ENCODE results near the gene WDR86. TPM values are rescaled to one million over a fixed set of nuclear protein-coding genes. Genes with fewer than 3 reads are reported as not detected.

The WDR86 gene
- polyA plus RNA-seq, 1 donor (not counting 4 experiments of a cell fraction or from before 2014, with no cell fraction given): not detected

DNA sequence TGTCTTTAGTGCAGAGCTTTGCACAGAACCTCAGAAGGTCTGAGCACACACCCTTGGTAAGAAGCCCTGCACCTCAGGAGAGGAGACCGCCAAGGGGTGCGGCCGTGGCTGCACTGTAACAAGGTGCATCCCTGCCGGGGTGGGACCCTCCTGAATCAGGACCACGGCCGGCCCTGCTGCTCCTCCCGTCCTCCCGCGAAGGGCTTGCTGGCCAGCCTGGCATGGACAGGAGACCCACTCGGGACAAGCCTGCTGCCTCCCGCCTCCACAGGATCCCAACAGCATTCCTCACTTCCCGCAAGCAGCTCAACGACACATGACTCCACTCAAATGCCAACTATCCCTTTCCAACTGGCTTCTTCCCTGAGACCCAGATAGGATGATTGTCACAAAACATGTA, 12.8 kb downstream of the WDR86 start:
- DNase-seq (ENCODE audit: low read depth, low spot score) (no peak), FAIRE-seq (no peak)
- Histone ChIP-seq H3K79me2 (ENCODE audit: control insufficient read depth, insufficient read depth, low read length) (no peaks in the 10 kb centered on the region), H3K27me3 (ENCODE audit: control insufficient read depth, extremely low read depth, insufficient read depth, low read length) (peaks cover 15% of the 10 kb centered on the region), H4K20me1 (ENCODE audit: control insufficient read depth, extremely low read depth, insufficient read depth, low read length) (no peaks in the 10 kb centered on the region), H3K9me3 (ENCODE audit: control insufficient read depth, low read depth, low read length) (no peaks in the 10 kb centered on the region), H3K36me3 (ENCODE audit: control insufficient read depth in 2 of 2, extremely low read depth in 1 of 2, insufficient read depth in 2 of 2, low read length in 2 of 2) (no peaks in the 10 kb centered on the region), H3K9ac (ENCODE audit: control insufficient read depth, extremely low read depth, insufficient read depth, low read length) (no peak overlapping the region), H3K27ac (ENCODE audit: control insufficient read depth, insufficient read depth, low read length) (no peak overlapping the region), H3K4me3 (ENCODE audit: control insufficient read depth in 2 of 3, extremely low read depth in 1 of 3, insufficient read depth in 2 of 3, low read depth in 1 of 3, low read length in 3 of 3) (no peak overlapping the region), H3K9me1 (ENCODE audit: control insufficient read depth, extremely low read depth, insufficient read depth, low read length) (no peaks in the 10 kb centered on the region), H3K4me2 (ENCODE audit: control insufficient read depth, extremely low read depth, insufficient read depth, low read depth, low read length) (no peak overlapping the region), H3K4me1 (ENCODE audit: control insufficient read depth, extremely low read depth, insufficient read depth, low read length) (no peaks in the 10 kb centered on the region), H2AFZ (ENCODE audit: control insufficient read depth, low read length) (no peak overlapping the region)
- dilution Hi-C loops (cut with MboI; ENCODE audit: extremely low pct_ligation_motif_present, low sequenced_read_pairs): no loop called here
- no peak for TF ChIP-seq EZH2 (IDR thresholded peaks at IDR 0.05; ENCODE audit: low read length)
- TF ChIP-seq, protein P1, sequence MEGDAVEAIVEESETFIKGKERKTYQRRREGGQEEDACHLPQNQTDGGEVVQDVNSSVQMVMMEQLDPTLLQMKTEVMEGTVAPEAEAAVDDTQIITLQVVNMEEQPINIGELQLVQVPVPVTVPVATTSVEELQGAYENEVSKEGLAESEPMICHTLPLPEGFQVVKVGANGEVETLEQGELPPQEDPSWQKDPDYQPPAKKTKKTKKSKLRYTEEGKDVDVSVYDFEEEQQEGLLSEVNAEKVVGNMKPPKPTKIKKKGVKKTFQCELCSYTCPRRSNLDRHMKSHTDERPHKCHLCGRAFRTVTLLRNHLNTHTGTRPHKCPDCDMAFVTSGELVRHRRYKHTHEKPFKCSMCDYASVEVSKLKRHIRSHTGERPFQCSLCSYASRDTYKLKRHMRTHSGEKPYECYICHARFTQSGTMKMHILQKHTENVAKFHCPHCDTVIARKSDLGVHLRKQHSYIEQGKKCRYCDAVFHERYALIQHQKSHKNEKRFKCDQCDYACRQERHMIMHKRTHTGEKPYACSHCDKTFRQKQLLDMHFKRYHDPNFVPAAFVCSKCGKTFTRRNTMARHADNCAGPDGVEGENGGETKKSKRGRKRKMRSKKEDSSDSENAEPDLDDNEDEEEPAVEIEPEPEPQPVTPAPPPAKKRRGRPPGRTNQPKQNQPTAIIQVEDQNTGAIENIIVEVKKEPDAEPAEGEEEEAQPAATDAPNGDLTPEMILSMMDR (optimal IDR thresholded peaks at IDR 0.05 in 1 of 3, IDR thresholded peaks at IDR 0.05 in 1 of 3, conservative IDR thresholded peaks at IDR 0.05 in 1 of 3; ENCODE audit: extremely low read depth in 1 of 3, insufficient read depth in 2 of 3, low read length in 3 of 3): no peak

DNA sequence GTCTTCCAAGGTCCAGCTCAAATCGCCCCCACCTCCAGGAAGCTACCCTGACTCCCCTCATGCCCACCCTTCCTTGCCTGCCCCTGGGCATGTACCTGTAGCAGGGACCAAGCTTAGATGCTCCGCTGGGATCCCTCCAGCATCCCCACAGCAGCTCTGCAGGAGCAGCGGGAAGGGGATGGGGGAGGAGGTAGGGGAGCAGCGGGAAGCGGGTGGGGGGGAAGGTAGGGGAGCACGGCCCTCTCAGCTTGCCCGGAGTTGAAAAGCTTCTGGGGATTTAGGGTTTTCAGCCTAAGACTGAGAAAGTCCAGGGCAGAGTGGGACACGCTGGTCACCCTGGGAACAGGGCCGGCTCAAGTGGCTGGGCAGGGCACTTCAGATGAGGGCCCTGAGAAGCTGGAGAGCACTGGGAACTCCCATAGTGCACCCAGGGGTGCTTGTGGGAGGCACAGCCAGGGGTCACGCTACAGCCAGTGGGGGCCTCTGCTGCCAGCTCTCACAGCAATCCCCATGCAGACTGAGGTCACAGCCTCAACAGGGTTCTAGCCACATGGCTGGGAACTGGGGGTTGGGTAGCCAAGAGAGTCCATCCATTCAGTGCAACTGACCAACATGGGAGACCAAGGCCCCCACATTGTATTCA, 13.4 kb downstream of the WDR86 start:
- Histone ChIP-seq H3K9me1 (ENCODE audit: control insufficient read depth, extremely low read depth, insufficient read depth, low read length) (no peaks in the 10 kb centered on the region), H3K4me2 (ENCODE audit: control insufficient read depth, extremely low read depth, insufficient read depth, low read depth, low read length) (no peak overlapping the region), H3K4me3 (ENCODE audit: control insufficient read depth in 2 of 3, extremely low read depth in 1 of 3, insufficient read depth in 2 of 3, low read depth in 1 of 3, low read length in 3 of 3) (no peak overlapping the region), H3K36me3 (ENCODE audit: control insufficient read depth in 2 of 2, extremely low read depth in 1 of 2, insufficient read depth in 2 of 2, low read length in 2 of 2) (no peaks in the 10 kb centered on the region), H2AFZ (ENCODE audit: control insufficient read depth, low read length) (no peak overlapping the region), H3K9ac (ENCODE audit: control insufficient read depth, extremely low read depth, insufficient read depth, low read length) (no peak overlapping the region), H4K20me1 (ENCODE audit: control insufficient read depth, extremely low read depth, insufficient read depth, low read length) (no peaks in the 10 kb centered on the region), H3K4me1 (ENCODE audit: control insufficient read depth, extremely low read depth, insufficient read depth, low read length) (no peaks in the 10 kb centered on the region), H3K79me2 (ENCODE audit: control insufficient read depth, insufficient read depth, low read length) (no peaks in the 10 kb centered on the region), H3K27ac (ENCODE audit: control insufficient read depth, insufficient read depth, low read length) (no peak overlapping the region), H3K27me3 (ENCODE audit: control insufficient read depth, extremely low read depth, insufficient read depth, low read length) (peaks cover 18% of the 10 kb centered on the region), H3K9me3 (ENCODE audit: control insufficient read depth, low read depth, low read length) (no peaks in the 10 kb centered on the region)
- no peak for DNase-seq (ENCODE audit: low read depth, low spot score)
- TF ChIP-seq, protein P1 (optimal IDR thresholded peaks at IDR 0.05 in 1 of 3, IDR thresholded peaks at IDR 0.05 in 1 of 3, conservative IDR thresholded peaks at IDR 0.05 in 1 of 3; ENCODE audit: extremely low read depth in 1 of 3, insufficient read depth in 2 of 3, low read length in 3 of 3): no peak
- no peak for TF ChIP-seq EZH2 (IDR thresholded peaks at IDR 0.05; ENCODE audit: low read length)
- dilution Hi-C loops (cut with MboI; ENCODE audit: extremely low pct_ligation_motif_present, low sequenced_read_pairs): no loop called here
- FAIRE-seq: no peak
